ENCODE measurements around the gene ADCY3. TPM values are rescaled to one million over a fixed set of nuclear protein-coding genes. Genes with fewer than 3 reads are reported as not detected.

Gene ADCY3
- total RNA-seq, 1 experiment from 2014 or later: 71.1 TPM

DNA sequence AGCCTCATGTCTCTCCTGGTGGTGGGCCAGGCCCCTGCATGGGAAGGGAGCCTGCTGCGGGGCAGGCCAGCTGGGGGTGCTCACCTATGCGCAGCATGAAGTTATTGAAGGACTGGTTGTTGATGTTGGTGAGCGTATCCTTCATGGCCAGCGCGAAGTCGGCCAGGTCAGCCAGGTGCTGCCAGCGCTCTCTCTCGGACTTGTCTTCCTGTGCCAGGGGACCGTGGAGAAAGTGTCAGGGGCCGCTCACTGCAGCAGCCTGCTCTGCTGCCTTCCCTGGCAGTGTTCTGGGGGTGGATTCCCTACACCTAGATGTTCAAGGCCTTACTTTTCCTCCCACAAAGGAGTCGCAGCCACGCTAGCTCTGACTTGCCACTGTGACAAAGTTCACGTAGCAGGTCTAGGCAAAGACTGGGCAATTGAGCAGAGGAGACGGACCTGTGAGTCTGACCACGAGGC is 98.6 kb downstream of the ADCY3 start:
- TF ChIP-seq POLR2AphosphoS5 (IDR thresholded peaks at IDR 0.05; ENCODE audit: low read depth, low read length) (no peak), TCF7L2 (IDR thresholded peaks at IDR 0.05; ENCODE audit: borderline replicate concordance, extremely low read depth, insufficient read depth, insufficient read length) (no peak), SRF (IDR thresholded peaks at IDR 0.05; ENCODE audit: low read depth) (no peak), EZH2 (IDR thresholded peaks at IDR 0.05) (no peak), ELF1 (IDR thresholded peaks at IDR 0.05; ENCODE audit: borderline replicate concordance, low read depth) (no peak), JUND (IDR thresholded peaks at IDR 0.05) (no peak), ZNF274 (IDR thresholded peaks at IDR 0.05; ENCODE audit: low read depth, low read length) (no peak), FOSL1 (IDR thresholded peaks at IDR 0.05; ENCODE audit: low read depth) (no peak), CBX3 (IDR thresholded peaks at IDR 0.05; ENCODE audit: low read depth) (no peak), ZFX (IDR thresholded peaks at IDR 0.05) (no peak), YY1 (IDR thresholded peaks at IDR 0.05; ENCODE audit: extremely low read depth, insufficient replicate concordance, low read depth, low read length) (no peak), SIN3A (IDR thresholded peaks at IDR 0.05; ENCODE audit: low read depth) (no peak), EGR1 (IDR thresholded peaks at IDR 0.05; ENCODE audit: low read depth) (no peak), CEBPB (IDR thresholded peaks at IDR 0.05; ENCODE audit: low read depth) (no peak), POLR2A (IDR thresholded peaks at IDR 0.05; ENCODE audit: borderline replicate concordance, extremely low read depth, insufficient read depth, insufficient read length) (no peak), EZH2phosphoT487 (IDR thresholded peaks at IDR 0.05; ENCODE audit: borderline replicate concordance) (no peak)
- TF ChIP-seq, protein P1, sequence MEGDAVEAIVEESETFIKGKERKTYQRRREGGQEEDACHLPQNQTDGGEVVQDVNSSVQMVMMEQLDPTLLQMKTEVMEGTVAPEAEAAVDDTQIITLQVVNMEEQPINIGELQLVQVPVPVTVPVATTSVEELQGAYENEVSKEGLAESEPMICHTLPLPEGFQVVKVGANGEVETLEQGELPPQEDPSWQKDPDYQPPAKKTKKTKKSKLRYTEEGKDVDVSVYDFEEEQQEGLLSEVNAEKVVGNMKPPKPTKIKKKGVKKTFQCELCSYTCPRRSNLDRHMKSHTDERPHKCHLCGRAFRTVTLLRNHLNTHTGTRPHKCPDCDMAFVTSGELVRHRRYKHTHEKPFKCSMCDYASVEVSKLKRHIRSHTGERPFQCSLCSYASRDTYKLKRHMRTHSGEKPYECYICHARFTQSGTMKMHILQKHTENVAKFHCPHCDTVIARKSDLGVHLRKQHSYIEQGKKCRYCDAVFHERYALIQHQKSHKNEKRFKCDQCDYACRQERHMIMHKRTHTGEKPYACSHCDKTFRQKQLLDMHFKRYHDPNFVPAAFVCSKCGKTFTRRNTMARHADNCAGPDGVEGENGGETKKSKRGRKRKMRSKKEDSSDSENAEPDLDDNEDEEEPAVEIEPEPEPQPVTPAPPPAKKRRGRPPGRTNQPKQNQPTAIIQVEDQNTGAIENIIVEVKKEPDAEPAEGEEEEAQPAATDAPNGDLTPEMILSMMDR (IDR thresholded peaks at IDR 0.05 in 2 of 3, conservative IDR thresholded peaks at IDR 0.05 in 1 of 3; ENCODE audit: borderline replicate concordance in 1 of 3, insufficient read depth in 1 of 3, low read depth in 2 of 3, low read length in 2 of 3): no peak
- TF ChIP-seq, protein P2, sequence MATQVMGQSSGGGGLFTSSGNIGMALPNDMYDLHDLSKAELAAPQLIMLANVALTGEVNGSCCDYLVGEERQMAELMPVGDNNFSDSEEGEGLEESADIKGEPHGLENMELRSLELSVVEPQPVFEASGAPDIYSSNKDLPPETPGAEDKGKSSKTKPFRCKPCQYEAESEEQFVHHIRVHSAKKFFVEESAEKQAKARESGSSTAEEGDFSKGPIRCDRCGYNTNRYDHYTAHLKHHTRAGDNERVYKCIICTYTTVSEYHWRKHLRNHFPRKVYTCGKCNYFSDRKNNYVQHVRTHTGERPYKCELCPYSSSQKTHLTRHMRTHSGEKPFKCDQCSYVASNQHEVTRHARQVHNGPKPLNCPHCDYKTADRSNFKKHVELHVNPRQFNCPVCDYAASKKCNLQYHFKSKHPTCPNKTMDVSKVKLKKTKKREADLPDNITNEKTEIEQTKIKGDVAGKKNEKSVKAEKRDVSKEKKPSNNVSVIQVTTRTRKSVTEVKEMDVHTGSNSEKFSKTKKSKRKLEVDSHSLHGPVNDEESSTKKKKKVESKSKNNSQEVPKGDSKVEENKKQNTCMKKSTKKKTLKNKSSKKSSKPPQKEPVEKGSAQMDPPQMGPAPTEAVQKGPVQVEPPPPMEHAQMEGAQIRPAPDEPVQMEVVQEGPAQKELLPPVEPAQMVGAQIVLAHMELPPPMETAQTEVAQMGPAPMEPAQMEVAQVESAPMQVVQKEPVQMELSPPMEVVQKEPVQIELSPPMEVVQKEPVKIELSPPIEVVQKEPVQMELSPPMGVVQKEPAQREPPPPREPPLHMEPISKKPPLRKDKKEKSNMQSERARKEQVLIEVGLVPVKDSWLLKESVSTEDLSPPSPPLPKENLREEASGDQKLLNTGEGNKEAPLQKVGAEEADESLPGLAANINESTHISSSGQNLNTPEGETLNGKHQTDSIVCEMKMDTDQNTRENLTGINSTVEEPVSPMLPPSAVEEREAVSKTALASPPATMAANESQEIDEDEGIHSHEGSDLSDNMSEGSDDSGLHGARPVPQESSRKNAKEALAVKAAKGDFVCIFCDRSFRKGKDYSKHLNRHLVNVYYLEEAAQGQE (IDR thresholded peaks at IDR 0.05; ENCODE audit: low read depth): no peak
- TF ChIP-seq, protein P3, sequence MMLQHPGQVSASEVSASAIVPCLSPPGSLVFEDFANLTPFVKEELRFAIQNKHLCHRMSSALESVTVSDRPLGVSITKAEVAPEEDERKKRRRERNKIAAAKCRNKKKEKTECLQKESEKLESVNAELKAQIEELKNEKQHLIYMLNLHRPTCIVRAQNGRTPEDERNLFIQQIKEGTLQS (IDR thresholded peaks at IDR 0.05): no peak
- TF ChIP-seq, protein P4, sequence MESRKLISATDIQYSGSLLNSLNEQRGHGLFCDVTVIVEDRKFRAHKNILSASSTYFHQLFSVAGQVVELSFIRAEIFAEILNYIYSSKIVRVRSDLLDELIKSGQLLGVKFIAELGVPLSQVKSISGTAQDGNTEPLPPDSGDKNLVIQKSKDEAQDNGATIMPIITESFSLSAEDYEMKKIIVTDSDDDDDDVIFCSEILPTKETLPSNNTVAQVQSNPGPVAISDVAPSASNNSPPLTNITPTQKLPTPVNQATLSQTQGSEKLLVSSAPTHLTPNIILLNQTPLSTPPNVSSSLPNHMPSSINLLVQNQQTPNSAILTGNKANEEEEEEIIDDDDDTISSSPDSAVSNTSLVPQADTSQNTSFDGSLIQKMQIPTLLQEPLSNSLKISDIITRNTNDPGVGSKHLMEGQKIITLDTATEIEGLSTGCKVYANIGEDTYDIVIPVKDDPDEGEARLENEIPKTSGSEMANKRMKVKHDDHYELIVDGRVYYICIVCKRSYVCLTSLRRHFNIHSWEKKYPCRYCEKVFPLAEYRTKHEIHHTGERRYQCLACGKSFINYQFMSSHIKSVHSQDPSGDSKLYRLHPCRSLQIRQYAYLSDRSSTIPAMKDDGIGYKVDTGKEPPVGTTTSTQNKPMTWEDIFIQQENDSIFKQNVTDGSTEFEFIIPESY (IDR thresholded peaks at IDR 0.05; ENCODE audit: extremely low read depth, insufficient replicate concordance, low read length): no peak
- Histone ChIP-seq H3K36me3 (ENCODE audit: control insufficient read depth in 1 of 2, insufficient read depth in 2 of 2, low read length in 2 of 2) (peaks cover 27 to 54% of the 10 kb centered on the region in 2 experiments), H3K27me3 (ENCODE audit: insufficient read depth, low read length) (no peaks in the 10 kb centered on the region), H3K27ac (ENCODE audit: low read depth, low read length) (no peak overlapping the region), H3K9me3 (ENCODE audit: control insufficient read depth in 1 of 2, insufficient read depth in 1 of 2, low read depth in 1 of 2, low read length in 2 of 2) (no peaks in the 10 kb centered on the region), H2AFZ (ENCODE audit: low read depth, low read length, poor library complexity, severe bottlenecking) (no peak overlapping the region), H3K9ac (ENCODE audit: low read length) (no peak overlapping the region), H3K79me2 (ENCODE audit: insufficient read depth, low read length) (no peaks in the 10 kb centered on the region), H3K4me2 (ENCODE audit: low read length) (no peak overlapping the region), H3K9me2 (ENCODE audit: insufficient read depth) (no peaks in the 10 kb centered on the region), H4K20me1 (ENCODE audit: insufficient read depth) (no peaks in the 10 kb centered on the region), H3K4me1 (ENCODE audit: control insufficient read depth in 1 of 2, insufficient read depth in 2 of 2, low read length in 2 of 2) (no peaks in the 10 kb centered on the region), H3K4me3 (replicated peaks in 1 of 2; ENCODE audit: low read depth in 1 of 2, low read length in 2 of 2) (no peak overlapping the region)
- ATAC-seq: no peak
- ChIA-PET CTCF (interaction anchor here (1.1 kb wide), 1 partner anchor 32 kb away, joined by 3 read pairs; no protein-coding TSS in a partner anchor), POLR2A (interaction anchor here (0.7 kb wide), 1 partner anchor 331 kb away, joined by 3 read pairs; no protein-coding TSS in a partner anchor), RAD21 (ENCODE audit: low non-redundant PET in 1 of 2, low total read pairs in 2 of 2, uncharacterized antibody in 2 of 2, unreplicated experiment in 2 of 2) (interaction anchor here in 1 of 2 experiments (1.1 kb wide), 1 partner anchor 399 kb away, joined by 3 read pairs; no protein-coding TSS in a partner anchor)
- intact Hi-C loops (cut with micrococcal nuclease): no loop called here
- DNase-seq (ENCODE audit: low read depth, low spot score): no peak
- no TSS peak for BruUV-seq (replicated peaks)

Data from HCT116 (cell line).